GM21528 (cell line): ENCODE results near the gene GDF9.

ENCODE experiments used
- ATAC-seq: cut with Tn5 transposase; IDR thresholded peaks from one replicate; pipeline ENCODE4 v1.9.1; 2021; ENCODE audit warnings: mild to moderate bottlenecking, moderate library complexity; ENCODE audit not compliant: unreplicated experiment, low FRiP score

Gene GDF9

GRCh38 chr5:132839426-132840301 is 26.6 kb downstream of the GDF9 start:
- ATAC-seq: no peak

GRCh38 chr5:132838516-132839282 is 27.6 kb downstream of the GDF9 start:
- no peak for ATAC-seq

DNA sequence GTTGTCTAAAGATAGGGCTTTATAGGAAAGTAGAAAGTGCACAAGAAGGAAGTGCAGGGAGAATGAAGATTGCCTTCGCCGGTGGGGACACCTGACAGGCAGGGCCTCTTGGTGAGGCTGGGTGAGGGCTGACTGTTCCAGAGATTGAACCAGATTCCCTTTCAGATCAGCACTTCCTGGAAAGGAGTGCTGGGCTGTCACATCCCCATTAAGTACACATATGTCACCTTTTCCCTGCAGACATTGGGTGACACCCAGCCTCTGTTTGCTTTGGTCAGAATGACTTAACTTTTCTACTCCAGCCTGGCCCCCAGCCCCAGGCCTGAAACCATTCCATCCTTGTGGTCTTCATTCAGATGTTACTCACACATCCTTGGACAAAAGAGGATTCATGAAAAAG is 28.4 kb downstream of the GDF9 start:
- ATAC-seq: no peak

DNA sequence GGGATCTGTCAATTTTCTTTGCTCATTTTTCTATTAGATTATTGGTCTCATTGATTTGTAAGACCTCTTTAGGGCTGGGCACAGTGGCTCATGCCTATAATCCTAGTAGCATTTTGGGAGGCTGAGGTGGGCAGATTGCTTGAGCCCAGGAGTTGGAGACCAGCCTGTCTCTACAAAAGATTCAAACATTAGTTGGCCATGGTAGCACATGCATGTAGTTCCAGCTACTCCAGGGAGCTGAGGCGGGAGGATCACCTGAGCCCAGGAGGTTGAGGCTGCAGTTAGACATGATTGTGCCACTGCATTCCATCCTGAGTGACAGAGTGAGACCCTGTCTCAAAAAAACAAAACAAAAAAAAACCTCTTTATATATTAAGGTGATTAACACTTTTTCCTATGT is 29.4 kb downstream of the GDF9 start:
- ATAC-seq: no peak

- ATAC-seq: no peak
Observed at GRCh38 chr5:132834057-132834456, 32.2 kb downstream of the GDF9 start.

DNA sequence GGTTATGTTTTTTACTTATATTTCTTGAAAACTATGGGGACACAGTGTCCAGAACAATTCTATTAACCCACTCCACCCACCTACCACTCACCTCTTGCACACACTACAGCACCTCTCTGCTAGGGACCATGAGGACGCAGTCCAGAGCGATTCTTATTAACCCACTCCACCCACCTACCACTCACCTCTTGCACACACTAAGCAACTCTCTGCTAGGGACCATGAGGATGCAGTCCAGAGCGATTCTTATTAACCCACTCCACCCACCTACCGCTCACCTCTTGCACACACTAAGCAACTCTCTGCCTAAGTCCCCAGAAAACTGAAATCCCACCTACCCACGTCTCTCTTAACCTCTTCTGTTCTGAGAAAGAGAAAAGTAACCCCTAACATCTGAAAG is 33.7 kb downstream of the GDF9 start:
- no peak for ATAC-seq

- no peak for ATAC-seq
Observed at GRCh38 chr5:132831095-132831860, 35.0 kb downstream of the GDF9 start.

GRCh38 chr5:132830436-132831094 is 35.7 kb downstream of the GDF9 start, which contains the start of gene SHROOM1:
SHROOM1 (minus strand) TSS chr5:132830647; CDS start chr5:132826140, 4,507 bp downstream.
- ATAC-seq: peak; percentile 70

GRCh38 chr5:132829742-132830435 is 36.4 kb downstream of the GDF9 start:
- ATAC-seq: peak; percentile 75

- no peak for ATAC-seq
Observed at GRCh38 chr5:132828846-132829494, 37.3 kb downstream of the GDF9 start.

DNA sequence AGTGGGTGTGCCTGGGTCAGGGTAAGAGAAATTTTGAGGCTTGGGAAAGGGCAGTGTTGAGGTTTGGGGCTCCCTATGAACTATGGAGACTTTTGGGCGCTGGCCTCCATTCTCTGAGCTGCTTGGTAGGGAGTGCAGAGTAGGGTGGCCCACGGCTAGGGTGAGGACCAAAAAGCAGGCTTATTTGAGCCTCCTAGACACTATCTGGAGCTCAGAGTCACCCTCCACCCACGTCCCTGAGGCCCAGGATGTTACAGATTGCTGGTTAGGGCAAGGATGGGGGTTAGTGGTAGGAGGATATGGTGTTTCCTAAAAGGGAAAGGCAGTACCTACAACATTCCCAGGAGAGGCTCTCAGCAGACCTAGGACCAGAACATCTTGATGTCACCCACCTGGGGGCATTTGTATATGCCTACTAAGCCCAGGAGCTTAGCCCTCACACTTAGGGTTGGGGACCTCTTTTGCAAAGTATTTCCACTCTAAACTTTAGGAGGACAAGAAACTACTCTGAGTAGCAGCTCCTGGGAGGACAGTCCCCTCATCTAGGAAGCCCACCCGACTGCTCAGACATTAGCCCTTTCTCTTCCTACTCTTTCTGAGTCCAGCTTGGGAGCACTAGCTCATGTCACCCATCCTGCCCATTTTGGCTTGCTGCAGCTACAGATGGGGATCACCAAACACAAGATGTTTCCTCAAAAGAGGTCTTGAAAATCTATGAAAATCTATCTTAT is 38.2 kb downstream of the GDF9 start:
- no peak for ATAC-seq

- no peak for ATAC-seq
Observed at GRCh38 chr5:132826424-132827082, 39.7 kb downstream of the GDF9 start.

GRCh38 chr5:132825834-132826391 is 40.4 kb downstream of the GDF9 start:
- no peak for ATAC-seq

GRCh38 chr5:132825033-132825833 is 41.0 kb downstream of the GDF9 start:
- no peak for ATAC-seq

DNA sequence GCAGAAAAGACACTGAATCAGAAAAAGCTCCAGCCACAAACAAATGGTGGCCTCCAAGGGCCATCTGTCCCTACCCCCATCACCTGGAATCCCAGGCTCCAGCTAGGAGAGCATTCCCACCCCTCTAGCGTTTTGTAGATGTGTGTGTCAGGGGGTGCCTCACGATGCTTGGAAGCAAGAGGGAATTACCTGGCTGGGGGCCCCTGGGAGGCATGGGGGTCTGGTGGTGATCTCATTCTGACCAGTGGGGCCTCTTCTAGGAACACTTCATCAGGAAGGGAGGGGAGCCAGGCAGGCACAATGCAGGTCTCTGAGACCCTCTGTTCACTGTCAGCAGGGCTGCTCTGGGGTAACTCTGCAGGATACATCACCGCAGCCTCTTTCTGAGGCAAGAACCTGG is 41.8 kb downstream of the GDF9 start:
- no peak for ATAC-seq

DNA sequence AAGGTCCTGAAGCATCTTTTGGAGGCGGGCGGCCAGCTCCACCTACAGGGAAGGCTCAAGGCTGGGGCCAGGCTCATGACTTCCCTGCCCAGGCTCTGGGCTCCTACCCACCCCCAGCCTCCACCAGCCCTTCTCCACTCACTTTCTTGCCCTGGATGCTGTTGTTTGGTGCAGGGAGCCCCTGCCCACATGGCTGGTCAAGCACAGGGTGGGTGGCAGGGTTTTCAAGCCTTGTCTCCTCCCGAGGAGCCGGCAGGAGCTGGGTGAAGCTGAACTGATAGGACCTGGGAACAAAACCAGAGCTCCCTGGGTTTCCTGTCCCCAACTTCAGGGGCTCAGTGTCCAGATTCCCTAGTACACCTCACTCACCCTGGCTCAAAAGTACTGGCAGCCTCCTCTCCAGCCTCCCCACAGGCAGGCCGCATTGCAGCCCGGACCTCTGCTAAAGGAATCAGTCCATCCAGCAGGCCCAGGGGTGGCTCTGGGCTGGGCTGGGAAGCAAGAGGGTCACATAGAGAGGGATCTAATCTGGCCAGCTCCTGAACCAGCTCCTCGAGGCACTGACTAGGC is 42.7 kb downstream of the GDF9 start:
- no peak for ATAC-seq
